ENCODE results near the gene NAV3.

NAV3 gene

DNA sequence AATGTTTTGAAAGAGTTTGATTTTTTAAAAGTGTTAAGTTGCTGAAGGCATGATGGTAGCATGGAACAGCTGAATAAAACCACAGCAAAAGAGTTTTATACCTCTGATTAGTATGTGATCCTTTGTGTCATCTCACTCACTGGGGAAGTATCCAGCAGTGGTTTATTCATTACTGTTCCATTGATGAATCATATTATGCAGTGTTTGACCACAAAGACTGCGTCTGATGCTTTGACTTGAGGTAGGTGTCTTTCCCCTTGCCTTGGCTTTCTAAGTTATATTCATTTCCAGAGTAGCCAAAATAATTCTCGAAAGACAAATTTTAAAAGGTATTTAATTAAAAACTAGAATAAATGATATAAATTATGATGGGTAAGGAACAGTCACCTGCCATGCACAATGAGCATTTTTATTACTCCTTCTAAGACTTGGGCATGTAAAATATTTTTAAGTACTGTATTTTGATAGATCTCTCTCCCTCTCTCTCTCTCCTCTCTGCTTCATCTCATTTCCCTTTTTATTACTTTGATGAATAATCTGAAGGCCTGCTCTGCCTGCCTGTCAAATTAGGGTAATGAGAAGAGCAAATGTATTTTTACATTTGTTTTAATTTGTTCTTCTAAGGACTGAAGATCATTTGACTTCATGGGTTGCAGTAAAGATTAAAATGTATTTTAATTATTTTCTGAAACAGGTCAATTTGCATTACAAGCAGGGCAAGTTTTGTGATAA, 164.9 kb downstream of the NAV3 start:
- DNase-seq (ENCODE audit: low read depth in 1 of 2, low spot score in 1 of 2), result no peak
- H3K27ac ChIP-seq (replicated peaks), result no peak overlapping the region

DNA sequence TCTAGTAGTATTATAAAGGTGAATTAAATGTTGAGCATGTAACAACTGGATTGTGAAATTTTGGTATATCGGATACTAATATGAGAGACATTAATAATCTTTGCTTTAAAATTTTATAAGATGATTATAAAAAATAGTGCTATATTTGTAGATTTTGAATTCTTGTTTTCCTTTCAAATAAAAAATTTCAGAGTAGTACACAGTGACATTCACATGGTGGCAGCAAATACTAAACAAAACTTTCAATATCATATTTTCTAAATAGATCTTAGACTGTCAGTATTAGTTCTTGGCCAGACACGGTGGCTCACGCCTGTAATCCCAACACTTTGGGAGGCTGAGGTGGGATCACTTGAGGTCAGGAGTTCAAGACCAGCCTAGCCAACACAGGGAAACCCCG, 166.0 kb downstream of the NAV3 start:
- Histone ChIP-seq H3K27me3 (ENCODE audit: insufficient read depth, poor library complexity, severe bottlenecking) (no peaks in the 10 kb centered on the region), H3K27ac (replicated peaks) (no peak overlapping the region), H3K4me3 (replicated peaks; ENCODE audit: insufficient read depth, low read length) (no peak overlapping the region)
- DNase-seq (ENCODE audit: low read depth in 1 of 2, low spot score in 1 of 2), result no peak
- TF ChIP-seq GABPA (IDR thresholded peaks at IDR 0.05; ENCODE audit: low read depth) (no peak), SPI1 (IDR thresholded peaks at IDR 0.05; ENCODE audit: borderline replicate concordance, low read depth) (no peak), POLR2AphosphoS5 (IDR thresholded peaks at IDR 0.05; ENCODE audit: low read depth) (no peak)
- TF ChIP-seq, protein P1, sequence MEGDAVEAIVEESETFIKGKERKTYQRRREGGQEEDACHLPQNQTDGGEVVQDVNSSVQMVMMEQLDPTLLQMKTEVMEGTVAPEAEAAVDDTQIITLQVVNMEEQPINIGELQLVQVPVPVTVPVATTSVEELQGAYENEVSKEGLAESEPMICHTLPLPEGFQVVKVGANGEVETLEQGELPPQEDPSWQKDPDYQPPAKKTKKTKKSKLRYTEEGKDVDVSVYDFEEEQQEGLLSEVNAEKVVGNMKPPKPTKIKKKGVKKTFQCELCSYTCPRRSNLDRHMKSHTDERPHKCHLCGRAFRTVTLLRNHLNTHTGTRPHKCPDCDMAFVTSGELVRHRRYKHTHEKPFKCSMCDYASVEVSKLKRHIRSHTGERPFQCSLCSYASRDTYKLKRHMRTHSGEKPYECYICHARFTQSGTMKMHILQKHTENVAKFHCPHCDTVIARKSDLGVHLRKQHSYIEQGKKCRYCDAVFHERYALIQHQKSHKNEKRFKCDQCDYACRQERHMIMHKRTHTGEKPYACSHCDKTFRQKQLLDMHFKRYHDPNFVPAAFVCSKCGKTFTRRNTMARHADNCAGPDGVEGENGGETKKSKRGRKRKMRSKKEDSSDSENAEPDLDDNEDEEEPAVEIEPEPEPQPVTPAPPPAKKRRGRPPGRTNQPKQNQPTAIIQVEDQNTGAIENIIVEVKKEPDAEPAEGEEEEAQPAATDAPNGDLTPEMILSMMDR (IDR thresholded peaks at IDR 0.05; ENCODE audit: insufficient read depth, low read length), result no peak
- TF ChIP-seq, protein P2, sequence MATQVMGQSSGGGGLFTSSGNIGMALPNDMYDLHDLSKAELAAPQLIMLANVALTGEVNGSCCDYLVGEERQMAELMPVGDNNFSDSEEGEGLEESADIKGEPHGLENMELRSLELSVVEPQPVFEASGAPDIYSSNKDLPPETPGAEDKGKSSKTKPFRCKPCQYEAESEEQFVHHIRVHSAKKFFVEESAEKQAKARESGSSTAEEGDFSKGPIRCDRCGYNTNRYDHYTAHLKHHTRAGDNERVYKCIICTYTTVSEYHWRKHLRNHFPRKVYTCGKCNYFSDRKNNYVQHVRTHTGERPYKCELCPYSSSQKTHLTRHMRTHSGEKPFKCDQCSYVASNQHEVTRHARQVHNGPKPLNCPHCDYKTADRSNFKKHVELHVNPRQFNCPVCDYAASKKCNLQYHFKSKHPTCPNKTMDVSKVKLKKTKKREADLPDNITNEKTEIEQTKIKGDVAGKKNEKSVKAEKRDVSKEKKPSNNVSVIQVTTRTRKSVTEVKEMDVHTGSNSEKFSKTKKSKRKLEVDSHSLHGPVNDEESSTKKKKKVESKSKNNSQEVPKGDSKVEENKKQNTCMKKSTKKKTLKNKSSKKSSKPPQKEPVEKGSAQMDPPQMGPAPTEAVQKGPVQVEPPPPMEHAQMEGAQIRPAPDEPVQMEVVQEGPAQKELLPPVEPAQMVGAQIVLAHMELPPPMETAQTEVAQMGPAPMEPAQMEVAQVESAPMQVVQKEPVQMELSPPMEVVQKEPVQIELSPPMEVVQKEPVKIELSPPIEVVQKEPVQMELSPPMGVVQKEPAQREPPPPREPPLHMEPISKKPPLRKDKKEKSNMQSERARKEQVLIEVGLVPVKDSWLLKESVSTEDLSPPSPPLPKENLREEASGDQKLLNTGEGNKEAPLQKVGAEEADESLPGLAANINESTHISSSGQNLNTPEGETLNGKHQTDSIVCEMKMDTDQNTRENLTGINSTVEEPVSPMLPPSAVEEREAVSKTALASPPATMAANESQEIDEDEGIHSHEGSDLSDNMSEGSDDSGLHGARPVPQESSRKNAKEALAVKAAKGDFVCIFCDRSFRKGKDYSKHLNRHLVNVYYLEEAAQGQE (IDR thresholded peaks at IDR 0.05; ENCODE audit: insufficient replicate concordance, low read depth), result no peak

More for the DNA sequence above, 164.9 kb downstream of the NAV3 start:
- Histone ChIP-seq H3K4me3 (replicated peaks; ENCODE audit: insufficient read depth, low read length) (no peak overlapping the region), H3K27me3 (ENCODE audit: insufficient read depth, poor library complexity, severe bottlenecking) (no peaks in the 10 kb centered on the region)
- TF ChIP-seq GABPA (IDR thresholded peaks at IDR 0.05; ENCODE audit: low read depth) (no peak), POLR2AphosphoS5 (IDR thresholded peaks at IDR 0.05; ENCODE audit: low read depth) (no peak), SPI1 (IDR thresholded peaks at IDR 0.05; ENCODE audit: borderline replicate concordance, low read depth) (no peak)
- TF ChIP-seq, protein P2 (IDR thresholded peaks at IDR 0.05; ENCODE audit: insufficient replicate concordance, low read depth), result no peak
- TF ChIP-seq, protein P1 (IDR thresholded peaks at IDR 0.05; ENCODE audit: insufficient read depth, low read length), result no peak

GRCh38 chr12:77998236-77998786, 167.6 kb downstream of the NAV3 start:
- Histone ChIP-seq H3K27me3 (ENCODE audit: insufficient read depth, poor library complexity, severe bottlenecking) (no peaks in the 10 kb centered on the region), H3K27ac (replicated peaks) (peak overlapping the region; percentile 85), H3K4me3 (replicated peaks; ENCODE audit: insufficient read depth, low read length) (no peak overlapping the region)
- peak; percentile 31; the same call in 1 of the 2 replicates for TF ChIP-seq SPI1 (IDR thresholded peaks at IDR 0.05; ENCODE audit: borderline replicate concordance, low read depth)
- TF ChIP-seq POLR2AphosphoS5 (IDR thresholded peaks at IDR 0.05; ENCODE audit: low read depth), result no peak
- DNase-seq (ENCODE audit: low read depth in 1 of 2, low spot score in 1 of 2), result peak; percentile 41 to 67

GRCh38 chr12:77999074-77999715, 168.5 kb downstream of the NAV3 start:
- TF ChIP-seq, protein P2 (IDR thresholded peaks at IDR 0.05; ENCODE audit: insufficient replicate concordance, low read depth), result no peak
- TF ChIP-seq POLR2AphosphoS5 (IDR thresholded peaks at IDR 0.05; ENCODE audit: low read depth) (no peak), SPI1 (IDR thresholded peaks at IDR 0.05; ENCODE audit: borderline replicate concordance, low read depth) (peak; percentile 91)
- TF ChIP-seq, protein P1 (IDR thresholded peaks at IDR 0.05; ENCODE audit: insufficient read depth, low read length), result no peak
- Histone ChIP-seq H3K27me3 (ENCODE audit: insufficient read depth, poor library complexity, severe bottlenecking) (no peaks in the 10 kb centered on the region), H3K27ac (replicated peaks) (peak overlapping the region; percentile 85), H3K4me3 (replicated peaks; ENCODE audit: insufficient read depth, low read length) (no peak overlapping the region)
- DNase-seq (ENCODE audit: low read depth in 1 of 2, low spot score in 1 of 2), result peak; percentile 51 to 69

All from HL-60 (cell line).